ENCODE measurements around the gene ZNF10.

ZNF10 gene

DNA sequence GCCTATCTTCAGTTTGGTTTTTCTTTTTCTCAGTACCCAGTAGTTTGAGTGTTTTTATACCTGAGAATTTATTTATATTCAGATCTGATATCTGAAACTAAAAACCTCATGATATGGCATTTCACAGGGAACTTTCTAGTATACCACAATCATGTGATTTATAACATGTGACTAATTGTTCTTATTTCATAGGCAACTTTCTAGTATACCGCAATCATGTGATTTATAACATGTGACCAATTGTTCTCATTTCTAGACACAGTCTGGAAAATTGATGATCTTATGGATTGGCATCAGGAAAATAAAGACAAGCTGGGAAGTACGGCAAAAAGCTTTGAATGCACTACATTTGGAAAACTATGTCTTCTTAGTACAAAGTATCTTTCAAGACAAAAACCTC is 71.5 kb downstream of the ZNF10 start:
- no peak for DNase-seq (ENCODE audit: low read depth)

DNA sequence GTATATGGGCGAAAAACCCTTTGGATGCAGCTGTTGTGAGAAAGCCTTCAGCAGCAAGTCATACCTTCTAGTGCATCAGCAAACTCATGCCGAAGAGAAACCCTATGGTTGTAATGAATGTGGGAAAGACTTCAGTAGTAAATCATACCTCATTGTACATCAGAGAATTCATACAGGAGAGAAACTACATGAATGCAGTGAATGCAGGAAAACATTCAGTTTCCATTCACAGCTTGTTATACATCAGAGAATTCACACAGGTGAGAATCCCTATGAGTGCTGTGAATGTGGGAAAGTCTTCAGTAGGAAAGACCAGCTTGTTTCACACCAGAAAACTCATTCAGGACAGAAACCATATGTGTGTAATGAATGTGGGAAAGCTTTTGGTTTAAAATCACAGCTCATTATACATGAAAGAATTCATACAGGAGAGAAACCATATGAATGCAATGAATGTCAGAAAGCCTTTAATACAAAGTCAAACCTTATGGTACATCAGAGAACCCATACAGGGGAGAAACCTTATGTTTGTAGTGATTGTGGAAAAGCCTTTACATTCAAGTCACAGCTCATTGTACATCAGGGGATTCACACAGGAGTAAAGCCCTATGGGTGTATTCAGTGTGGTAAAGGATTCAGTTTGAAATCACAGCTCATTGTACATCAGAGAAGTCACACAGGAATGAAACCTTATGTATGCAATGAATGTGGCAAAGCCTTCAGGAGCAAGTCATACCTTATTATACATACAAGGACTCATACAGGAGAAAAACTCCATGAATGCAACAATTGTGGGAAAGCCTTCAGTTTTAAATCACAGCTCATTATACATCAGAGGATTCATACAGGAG is 72.3 kb downstream of the ZNF10 start:
- no peak for DNase-seq (ENCODE audit: low read depth)

DNA sequence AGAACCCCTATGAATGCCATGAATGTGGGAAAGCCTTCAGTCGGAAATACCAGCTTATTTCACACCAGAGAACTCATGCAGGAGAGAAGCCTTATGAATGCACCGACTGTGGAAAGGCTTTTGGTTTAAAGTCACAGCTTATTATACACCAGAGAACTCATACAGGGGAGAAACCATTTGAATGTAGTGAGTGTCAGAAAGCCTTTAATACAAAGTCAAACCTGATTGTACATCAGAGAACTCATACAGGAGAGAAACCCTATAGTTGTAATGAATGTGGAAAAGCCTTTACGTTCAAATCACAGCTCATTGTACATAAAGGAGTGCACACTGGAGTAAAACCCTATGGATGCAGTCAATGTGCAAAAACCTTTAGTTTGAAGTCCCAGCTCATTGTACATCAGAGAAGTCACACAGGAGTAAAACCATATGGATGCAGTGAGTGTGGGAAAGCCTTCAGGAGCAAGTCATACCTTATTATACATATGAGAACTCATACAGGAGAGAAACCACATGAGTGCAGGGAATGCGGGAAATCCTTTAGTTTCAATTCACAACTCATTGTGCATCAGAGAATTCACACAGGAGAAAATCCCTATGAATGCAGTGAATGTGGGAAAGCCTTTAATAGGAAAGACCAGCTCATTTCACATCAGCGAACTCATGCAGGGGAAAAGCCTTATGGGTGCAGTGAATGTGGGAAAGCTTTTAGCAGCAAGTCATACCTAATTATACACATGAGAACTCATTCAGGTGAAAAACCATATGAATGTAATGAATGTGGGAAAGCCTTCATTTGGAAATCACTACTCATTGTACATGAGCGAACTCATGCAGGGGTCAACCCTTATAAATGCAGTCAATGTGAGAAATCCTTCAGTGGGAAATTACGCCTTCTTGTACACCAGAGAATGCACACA is 73.2 kb downstream of the ZNF10 start:
- DNase-seq (ENCODE audit: low read depth) = no peak

DNA sequence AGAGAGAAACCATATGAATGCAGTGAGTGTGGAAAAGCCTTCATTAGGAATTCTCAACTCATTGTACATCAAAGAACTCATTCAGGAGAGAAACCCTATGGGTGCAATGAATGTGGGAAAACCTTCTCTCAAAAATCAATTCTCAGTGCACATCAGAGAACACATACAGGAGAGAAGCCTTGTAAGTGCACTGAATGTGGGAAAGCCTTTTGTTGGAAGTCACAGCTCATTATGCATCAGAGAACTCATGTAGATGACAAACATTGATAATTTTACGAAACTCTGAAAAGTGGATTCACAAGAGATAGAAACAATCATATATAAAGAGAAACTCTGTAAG is 73.8 kb downstream of the ZNF10 start:
- no peak for DNase-seq (ENCODE audit: low read depth)

DNA sequence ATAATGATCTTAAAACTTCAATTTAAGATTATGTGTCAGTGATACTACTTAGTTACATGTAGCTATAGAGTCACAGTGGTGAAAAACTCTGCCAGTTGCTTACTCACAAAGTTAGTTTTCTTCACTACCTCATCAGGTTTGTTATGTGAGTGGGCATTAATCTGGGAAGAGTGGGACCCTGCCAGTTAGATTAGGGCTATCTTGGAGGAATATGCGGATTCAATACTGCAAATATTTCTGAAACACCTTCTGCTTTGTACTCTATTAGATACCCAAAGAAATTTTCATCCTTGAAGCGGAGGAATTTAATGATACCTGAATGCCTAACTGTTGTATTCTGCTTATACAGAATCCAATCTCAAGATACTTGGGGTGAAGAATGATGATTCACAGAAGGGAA is 76.0 kb downstream of the ZNF10 start:
- DNase-seq (ENCODE audit: low read depth) = no peak
